Stimulated activated CD8-positive, alpha-beta memory T cell treated with anti-CD3 and anti-CD28 coated beads, Interleukin-4, amount 100 ng/mL, for 24 hours (primary cell): Measurements from ENCODE around the gene MUC20.
"Not testable (repeated sequence)": the region's sequence is repeated elsewhere in the genome, so short reads cannot be mapped to it uniquely, and the experiment has no call there.

Experiments
- DNase-seq: peaks from one replicate; pipeline ENCODE4 v3.0.0-alpha.2; 2020; ENCODE audit warnings: low read depth

MUC20 gene

GRCh38 chr3:195770841-195771645, 50.3 kb downstream of the MUC20 start:
- DNase-seq, result not testable (repeated sequence)

GRCh38 chr3:195771646-195772300, 51.0 kb downstream of the MUC20 start:
- DNase-seq, result no peak

- no peak for DNase-seq
These were observed 53.3 kb downstream of the MUC20 start for GRCh38 chr3:195773956-195774537.

GRCh38 chr3:195774917-195775316, 54.1 kb downstream of the MUC20 start:
- DNase-seq, result no peak

- no peak for DNase-seq
These were observed 57.2 kb downstream of the MUC20 start for GRCh38 chr3:195777975-195778374.

GRCh38 chr3:195781236-195781635, 60.5 kb downstream of the MUC20 start:
- DNase-seq, result not testable (repeated sequence)
